ENCODE data around the gene YWHAE. TPM values are rescaled to one million over a fixed set of nuclear protein-coding genes. Genes with fewer than 3 reads are reported as not detected.
A peak's percentile ranks its signal among the peaks of the same experiment; 100 is the strongest.

YWHAE gene
- total and polyA plus RNA-seq, 9 of the 15 experiments (the other 6 are each of a cell fraction or from before 2014, with no cell fraction given): 184 to 727 (median 448) TPM

DNA sequence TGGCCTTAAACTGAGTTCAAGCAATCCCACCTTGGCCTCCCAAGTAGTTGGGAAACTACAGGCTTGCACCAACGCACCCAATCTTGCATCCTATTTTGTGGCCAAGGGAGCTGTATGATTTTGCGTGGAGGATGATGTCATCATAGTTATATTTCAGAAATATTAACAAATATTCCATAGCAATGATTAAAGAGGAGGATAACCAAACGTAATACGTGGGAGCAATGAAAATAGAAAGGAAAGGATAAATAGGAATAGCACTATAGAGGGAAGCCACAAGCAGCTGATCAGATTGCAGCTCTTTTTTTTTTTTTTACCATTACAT, 2.2 kb upstream of the YWHAE start:
- peaks cover 12% of the 10 kb centered on the region; the same call in 2 of the 3 replicates for H3K36me3 ChIP-seq (ENCODE audit: control insufficient read depth, insufficient read depth, low read length)
- CTCF ChIA-PET (ENCODE audit: low intra/inter-chr PET ratio): no interaction called here
- H4K20me1 ChIP-seq (replicated peaks; ENCODE audit: control insufficient read depth, insufficient read depth, low read length): peaks cover 21% of the 10 kb centered on the region
- H3K9me3 ChIP-seq (replicated peaks; ENCODE audit: control insufficient read depth, insufficient read depth, low read depth, low read length): no peaks in the 10 kb centered on the region
- TF ChIP-seq HEY1 (CRISPR knock-in tag; IDR thresholded peaks at IDR 0.05; ENCODE audit: borderline replicate concordance) (no peak), ESRRB (CRISPR knock-in tag; IDR thresholded peaks at IDR 0.05; ENCODE audit: borderline replicate concordance) (no peak), STAT6 (CRISPR knock-in tag; IDR thresholded peaks at IDR 0.05) (no peak), ZNF41 (CRISPR knock-in tag; conservative IDR thresholded peaks at IDR 0.05) (no peak), FOXJ2 (tag; IDR thresholded peaks at IDR 0.05) (no peak), CGGBP1 (CRISPR knock-in tag; IDR thresholded peaks at IDR 0.05) (no peak)
- TF ChIP-seq, protein P1, sequence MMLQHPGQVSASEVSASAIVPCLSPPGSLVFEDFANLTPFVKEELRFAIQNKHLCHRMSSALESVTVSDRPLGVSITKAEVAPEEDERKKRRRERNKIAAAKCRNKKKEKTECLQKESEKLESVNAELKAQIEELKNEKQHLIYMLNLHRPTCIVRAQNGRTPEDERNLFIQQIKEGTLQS (IDR thresholded peaks at IDR 0.05): peak; percentile 75
- TF ChIP-seq, protein P1 (CRISPR knock-in tag; conservative IDR thresholded peaks at IDR 0.05): no peak
- TF ChIP-seq, protein P2, sequence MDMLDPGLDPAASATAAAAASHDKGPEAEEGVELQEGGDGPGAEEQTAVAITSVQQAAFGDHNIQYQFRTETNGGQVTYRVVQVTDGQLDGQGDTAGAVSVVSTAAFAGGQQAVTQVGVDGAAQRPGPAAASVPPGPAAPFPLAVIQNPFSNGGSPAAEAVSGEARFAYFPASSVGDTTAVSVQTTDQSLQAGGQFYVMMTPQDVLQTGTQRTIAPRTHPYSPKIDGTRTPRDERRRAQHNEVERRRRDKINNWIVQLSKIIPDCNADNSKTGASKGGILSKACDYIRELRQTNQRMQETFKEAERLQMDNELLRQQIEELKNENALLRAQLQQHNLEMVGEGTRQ (CRISPR knock-in tag; IDR thresholded peaks at IDR 0.05): no peak
- FAIRE-seq (no peak), DNase-seq (ENCODE audit: extremely low read depth in 1 of 4, low spot score in 3 of 4) (no peak), ATAC-seq (no peak)
- 83% methylated on average over 3 of the region's 4 CpGs for WGBS (ENCODE audit: insufficient coverage, low coverage, missing lambda C conversion rate)
- H3K79me2 ChIP-seq (ENCODE audit: control insufficient read depth, insufficient read depth, low read length): peaks cover 27% of the 10 kb centered on the region
- H3K4me1 ChIP-seq (replicated peaks in 1 of 2; ENCODE audit: control insufficient read depth in 2 of 2, insufficient read depth in 2 of 2, low read length in 2 of 2): peaks cover 5 to 12% of the 10 kb centered on the region in 2 experiments; a peak in 4 of 5 replicates
- H3K27me3 ChIP-seq (ENCODE audit: control insufficient read depth in 2 of 2, insufficient read depth in 2 of 2, low read length in 2 of 2): no peaks in the 10 kb centered on the region
- intact Hi-C loops (cut with micrococcal nuclease) (no loop called here), in situ Hi-C loops (cut with MboI) (no loop called here)
- POLR2A ChIA-PET: no interaction called here
- H3K27ac ChIP-seq (ENCODE audit: extremely low read depth, low read depth, low read length): no peak overlapping the region
- no peaks in the 10 kb centered on the region for H3K9me1 ChIP-seq (ENCODE audit: control insufficient read depth, insufficient read depth, low read length)
- H3K4me3 ChIP-seq: no peak overlapping the region
- no peak overlapping the region for H3K4me2 ChIP-seq (ENCODE audit: insufficient read depth, low read length)
- H2AFZ ChIP-seq (ENCODE audit: low read depth, low read length): no peak overlapping the region
- BruUV-seq (replicated peaks): no TSS peak
- no peak overlapping the region for H3K9ac ChIP-seq (ENCODE audit: insufficient read depth in 1 of 2, low read depth in 2 of 2, low read length in 2 of 2)

Data from K562 (cell line).